ENCODE measurements around the gene DSTN.

Gene DSTN

DNA sequence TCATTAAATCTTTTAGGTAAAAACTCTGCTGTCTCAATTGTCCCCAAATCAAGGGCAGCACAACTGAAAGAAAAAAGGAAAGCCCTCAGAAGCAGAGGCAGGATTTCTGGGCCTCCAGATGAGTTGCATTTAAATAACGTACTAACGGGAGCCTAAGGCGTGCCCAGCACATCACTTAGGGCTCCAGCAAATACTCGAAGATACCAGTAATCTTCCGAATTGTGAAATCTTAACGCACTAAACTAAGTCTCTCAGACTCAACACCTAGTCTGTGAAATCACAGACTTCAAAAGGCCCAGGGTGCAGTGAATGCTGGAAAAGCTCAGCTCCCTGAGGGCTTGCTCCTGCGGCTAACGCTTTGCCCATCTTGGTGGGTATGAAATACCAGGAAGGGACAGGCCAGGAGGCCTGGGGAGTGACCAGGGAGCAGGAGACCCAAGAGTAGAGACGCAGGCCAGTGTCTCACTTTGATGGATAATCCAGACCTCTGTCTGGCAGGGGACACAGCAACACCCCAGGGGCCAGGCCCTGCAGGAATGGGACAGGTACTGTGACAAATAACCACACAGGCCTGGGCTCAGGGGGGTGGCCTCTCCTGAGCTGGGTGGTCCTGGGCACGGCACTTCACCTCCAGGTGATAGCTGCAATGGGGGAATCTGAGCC lies 75.8 kb downstream of the DSTN start:
- H3K36me3 ChIP-seq (ENCODE audit: control insufficient read depth in 4 of 4, insufficient read depth in 4 of 4, low read length in 3 of 4): peaks cover 7 to 37% (median 19%) of the 10 kb centered on the region in 4 experiments
- no peak overlapping the region for H3K4me3 ChIP-seq (ENCODE audit: control insufficient read depth in 1 of 7, extremely low read depth in 1 of 7, insufficient read depth in 4 of 7, low read depth in 2 of 7, low read length in 6 of 7)
- no peaks in the 10 kb centered on the region for H3K27me3 ChIP-seq (replicated peaks in 2 of 5; ENCODE audit: control insufficient read depth in 4 of 5, insufficient read depth in 5 of 5, low read length in 4 of 5)
- CTCF ChIA-PET: interaction anchor here (0.8 to 1.7 kb wide), 9 partner anchors 9 to 140 kb away, joined by 3 to 5 read pairs (median 4); no protein-coding TSS in a partner anchor
- DNase-seq: no peak
- H3K4me1 ChIP-seq (ENCODE audit: control extremely low read depth in 1 of 4, control insufficient read depth in 4 of 4, insufficient read depth in 4 of 4, low read length in 3 of 4): peaks cover 16 to 56% (median 35%) of the 10 kb centered on the region in 4 experiments
- no peaks in the 10 kb centered on the region for H3K9me3 ChIP-seq (ENCODE audit: control extremely low read depth in 1 of 5, control insufficient read depth in 4 of 5, insufficient read depth in 2 of 5, low read depth in 1 of 5, low read length in 4 of 5)
- POLR2A ChIA-PET: interaction anchor here (0.7 kb wide), 1 partner anchor 31 kb away, joined by 3 read pairs; no protein-coding TSS in a partner anchor
- no peak overlapping the region for H3K27ac ChIP-seq (ENCODE audit: insufficient read depth in 1 of 2, low read depth in 1 of 2, low read length in 2 of 2, poor library complexity in 1 of 2, severe bottlenecking in 2 of 2)
- 97% methylated on average over 10 of the region's 10 CpGs for WGBS (ENCODE audit: insufficient coverage)

DNA sequence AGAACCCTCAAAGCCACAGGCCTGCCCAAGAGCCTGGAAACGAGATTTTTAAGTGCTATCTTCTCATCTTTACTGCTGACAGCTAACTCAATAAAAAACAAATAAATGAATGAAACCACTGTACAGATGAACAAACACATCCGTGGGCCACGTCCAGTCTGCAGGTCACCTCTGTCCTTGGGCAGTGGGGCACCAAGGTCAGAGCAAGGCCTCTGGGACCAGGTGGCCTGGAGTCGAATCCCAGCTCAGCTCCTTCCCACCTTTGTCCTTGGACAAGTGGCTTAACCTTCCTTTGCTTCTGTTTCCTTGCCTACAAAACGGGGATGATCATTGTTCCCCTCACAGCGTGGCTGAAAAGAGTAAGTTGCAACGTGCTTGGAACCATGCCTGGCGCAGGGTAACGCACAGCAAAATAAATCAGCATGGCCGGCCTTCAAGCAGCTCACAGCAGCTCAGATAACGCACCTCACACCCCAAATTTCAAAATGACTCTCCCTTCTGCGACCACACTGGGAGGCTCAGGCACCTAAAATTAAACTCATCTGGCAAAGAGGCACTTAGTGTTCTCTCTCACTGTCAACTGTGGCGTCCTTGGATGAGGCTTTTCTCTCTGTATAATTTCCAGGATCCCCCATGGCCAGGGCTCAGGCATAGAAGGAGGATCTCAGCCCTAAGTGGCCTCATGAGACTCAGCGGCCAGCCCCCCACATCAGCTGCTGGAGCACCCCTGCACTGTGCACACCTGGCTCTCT lies 76.5 kb downstream of the DSTN start:
- Histone ChIP-seq H3K4me1 (ENCODE audit: control extremely low read depth in 1 of 4, control insufficient read depth in 4 of 4, insufficient read depth in 4 of 4, low read length in 3 of 4) (peaks cover 23 to 63% (median 42%) of the 10 kb centered on the region in 4 experiments), H3K4me3 (ENCODE audit: control insufficient read depth in 1 of 7, extremely low read depth in 1 of 7, insufficient read depth in 4 of 7, low read depth in 2 of 7, low read length in 6 of 7) (no peak overlapping the region), H3K9me3 (ENCODE audit: control extremely low read depth in 1 of 5, control insufficient read depth in 4 of 5, insufficient read depth in 2 of 5, low read depth in 1 of 5, low read length in 4 of 5) (no peaks in the 10 kb centered on the region), H3K27me3 (replicated peaks in 2 of 5; ENCODE audit: control insufficient read depth in 4 of 5, insufficient read depth in 5 of 5, low read length in 4 of 5) (no peaks in the 10 kb centered on the region), H3K36me3 (ENCODE audit: control insufficient read depth in 4 of 4, insufficient read depth in 4 of 4, low read length in 3 of 4) (peaks cover 7 to 30% (median 13%) of the 10 kb centered on the region in 4 experiments), H3K27ac (ENCODE audit: insufficient read depth in 1 of 2, low read depth in 1 of 2, low read length in 2 of 2, poor library complexity in 1 of 2, severe bottlenecking in 2 of 2) (no peak overlapping the region)
- CTCF ChIA-PET: interaction anchor here (0.8 to 1.7 kb wide), 7 partner anchors 8 to 141 kb away, joined by 3 to 5 read pairs (median 3); no protein-coding TSS in a partner anchor
- DNase-seq: no peak
- POLR2A ChIA-PET: no interaction called here
- 84% methylated on average over 12 of the region's 14 CpGs for WGBS (ENCODE audit: insufficient coverage)

DNA sequence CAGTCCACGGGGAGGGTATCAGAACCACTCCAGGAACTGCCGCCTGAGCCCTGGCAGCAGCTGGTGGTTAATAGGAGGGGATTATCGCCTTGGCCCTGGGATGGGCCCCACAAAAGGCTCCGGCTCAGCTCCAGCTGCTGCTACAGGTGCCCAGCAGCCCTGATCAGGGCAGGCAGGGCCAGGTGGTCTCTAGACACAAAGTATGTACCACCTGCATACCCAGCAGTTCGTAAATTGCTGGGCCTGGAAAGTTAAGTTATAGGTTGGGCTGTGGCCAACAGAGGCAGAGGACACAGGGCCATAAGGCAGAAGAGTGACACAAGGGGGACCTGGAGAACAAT lies 77.1 kb downstream of the DSTN start:
- POLR2A ChIA-PET: no interaction called here
- Histone ChIP-seq H3K27me3 (replicated peaks in 2 of 5; ENCODE audit: control insufficient read depth in 4 of 5, insufficient read depth in 5 of 5, low read length in 4 of 5) (no peaks in the 10 kb centered on the region), H3K36me3 (ENCODE audit: control insufficient read depth in 4 of 4, insufficient read depth in 4 of 4, low read length in 3 of 4) (peaks cover 3 to 25% (median 10%) of the 10 kb centered on the region in 4 experiments), H3K4me1 (ENCODE audit: control extremely low read depth in 1 of 4, control insufficient read depth in 4 of 4, insufficient read depth in 4 of 4, low read length in 3 of 4) (peaks cover 23 to 69% (median 48%) of the 10 kb centered on the region in 4 experiments), H3K4me3 (ENCODE audit: control insufficient read depth in 1 of 7, extremely low read depth in 1 of 7, insufficient read depth in 4 of 7, low read depth in 2 of 7, low read length in 6 of 7) (no peak overlapping the region), H3K27ac (ENCODE audit: insufficient read depth in 1 of 2, low read depth in 1 of 2, low read length in 2 of 2, poor library complexity in 1 of 2, severe bottlenecking in 2 of 2) (no peak overlapping the region), H3K9me3 (ENCODE audit: control extremely low read depth in 1 of 5, control insufficient read depth in 4 of 5, insufficient read depth in 2 of 5, low read depth in 1 of 5, low read length in 4 of 5) (no peaks in the 10 kb centered on the region)
- 66% methylated on average over 4 of the region's 5 CpGs for WGBS (ENCODE audit: insufficient coverage)
- DNase-seq: no peak
- CTCF ChIA-PET: interaction anchor here (0.8 to 1.7 kb wide), 5 partner anchors 8 to 13 kb away, joined by 3 to 5 read pairs (median 3); no protein-coding TSS in a partner anchor

DNA sequence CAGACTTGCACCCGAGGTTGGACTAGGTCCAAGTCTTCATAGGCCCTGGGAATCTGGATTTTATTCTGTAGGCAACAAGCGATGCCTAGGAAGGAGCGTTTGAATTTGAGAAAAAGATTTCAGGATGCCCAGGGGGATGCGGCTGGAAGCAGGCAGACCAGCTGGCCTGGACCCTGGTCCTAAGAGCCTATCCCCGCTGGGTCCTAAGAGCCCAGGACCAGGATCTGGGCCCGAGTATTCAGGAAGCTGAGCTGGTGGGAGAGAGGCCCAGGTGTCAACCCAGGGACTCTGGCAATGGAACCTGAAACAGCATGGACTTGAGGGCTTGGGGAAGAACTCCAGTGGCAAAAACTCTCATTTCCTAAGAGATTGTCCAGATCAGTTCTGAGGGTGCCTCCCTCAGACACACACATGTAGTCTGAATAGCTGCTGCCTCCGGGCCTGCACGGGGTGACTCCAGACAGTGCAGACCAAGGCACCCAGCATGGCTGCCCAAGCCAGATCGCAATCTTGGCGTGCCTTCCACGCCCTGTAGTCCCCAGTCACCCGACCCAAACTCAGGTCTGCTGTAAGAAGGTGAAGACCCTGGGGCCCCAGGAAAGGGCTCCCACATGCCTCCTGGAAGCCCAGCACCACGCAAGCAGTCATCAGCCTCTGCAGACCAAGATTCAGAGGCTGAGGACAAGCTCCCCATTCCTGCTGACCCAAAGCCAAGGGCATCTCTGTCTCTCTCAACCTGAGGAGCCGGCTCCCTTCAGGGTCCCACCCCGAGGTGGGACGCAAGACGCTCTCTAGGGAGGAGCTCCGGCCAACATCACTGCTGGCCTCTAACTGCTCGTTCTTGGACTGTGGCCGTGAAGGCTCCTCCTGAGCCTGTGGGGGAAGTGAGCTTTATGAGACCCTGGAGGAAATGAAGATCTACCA lies 77.8 kb downstream of the DSTN start:
- DNase-seq: no peak
- no peaks in the 10 kb centered on the region for H3K27me3 ChIP-seq (replicated peaks in 2 of 5; ENCODE audit: control insufficient read depth in 4 of 5, insufficient read depth in 5 of 5, low read length in 4 of 5)
- peak overlapping the region; percentile 51 to 72 for H3K27ac ChIP-seq (ENCODE audit: insufficient read depth in 1 of 2, low read depth in 1 of 2, low read length in 2 of 2, poor library complexity in 1 of 2, severe bottlenecking in 2 of 2)
- no peaks in the 10 kb centered on the region for H3K9me3 ChIP-seq (ENCODE audit: control extremely low read depth in 1 of 5, control insufficient read depth in 4 of 5, insufficient read depth in 2 of 5, low read depth in 1 of 5, low read length in 4 of 5)
- peak overlapping the region in 1 of 7 experiments; percentile 34 for H3K4me3 ChIP-seq (ENCODE audit: control insufficient read depth in 1 of 7, extremely low read depth in 1 of 7, insufficient read depth in 4 of 7, low read depth in 2 of 7, low read length in 6 of 7)
- POLR2A ChIA-PET: no interaction called here
- WGBS (ENCODE audit: insufficient coverage): 94% methylated on average over 17 of the region's 20 CpGs
- CTCF ChIA-PET: interaction anchor here (0.8 to 5.5 kb wide), 13 partner anchors 8 to 349 kb away, joined by 3 to 52 read pairs (median 4); partner anchors contain the start of gene DSTN
- peaks cover 0 to 22% (median 5%) of the 10 kb centered on the region in 4 experiments for H3K36me3 ChIP-seq (ENCODE audit: control insufficient read depth in 4 of 4, insufficient read depth in 4 of 4, low read length in 3 of 4)
- peaks cover 23 to 76% (median 52%) of the 10 kb centered on the region in 4 experiments for H3K4me1 ChIP-seq (ENCODE audit: control extremely low read depth in 1 of 4, control insufficient read depth in 4 of 4, insufficient read depth in 4 of 4, low read length in 3 of 4)

DNA sequence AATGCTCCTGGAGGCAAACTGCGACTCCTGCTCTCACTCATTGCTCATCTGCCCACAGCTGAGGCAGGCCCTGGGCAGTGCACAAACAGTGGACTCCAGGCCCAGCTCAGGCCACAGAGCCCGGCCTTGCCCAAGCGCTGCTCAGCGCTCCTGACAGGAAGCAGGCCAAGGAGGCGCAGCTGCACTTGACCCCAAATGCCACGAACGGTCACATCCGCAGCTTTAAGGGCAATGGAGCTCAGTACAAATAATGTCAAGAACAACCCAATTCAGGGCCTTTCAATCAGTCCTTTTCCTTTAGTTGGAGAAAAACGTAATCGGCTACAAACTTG lies 78.4 kb downstream of the DSTN start:
- CTCF ChIA-PET: interaction anchor here (0.8 to 5.5 kb wide), 13 partner anchors 10 to 349 kb away, joined by 3 to 52 read pairs (median 4); partner anchors contain the start of gene DSTN
- Histone ChIP-seq H3K4me3 (ENCODE audit: control insufficient read depth in 1 of 7, extremely low read depth in 1 of 7, insufficient read depth in 4 of 7, low read depth in 2 of 7, low read length in 6 of 7) (peak overlapping the region in 1 of 7 experiments; percentile 34), H3K27me3 (replicated peaks in 2 of 5; ENCODE audit: control insufficient read depth in 4 of 5, insufficient read depth in 5 of 5, low read length in 4 of 5) (no peaks in the 10 kb centered on the region), H3K4me1 (ENCODE audit: control extremely low read depth in 1 of 4, control insufficient read depth in 4 of 4, insufficient read depth in 4 of 4, low read length in 3 of 4) (peaks cover 23 to 82% (median 53%) of the 10 kb centered on the region in 4 experiments), H3K36me3 (ENCODE audit: control insufficient read depth in 4 of 4, insufficient read depth in 4 of 4, low read length in 3 of 4) (peaks cover 0 to 22% (median under 1%) of the 10 kb centered on the region in 4 experiments), H3K27ac (ENCODE audit: insufficient read depth in 1 of 2, low read depth in 1 of 2, low read length in 2 of 2, poor library complexity in 1 of 2, severe bottlenecking in 2 of 2) (peak overlapping the region; percentile 51 to 72), H3K9me3 (ENCODE audit: control extremely low read depth in 1 of 5, control insufficient read depth in 4 of 5, insufficient read depth in 2 of 5, low read depth in 1 of 5, low read length in 4 of 5) (no peaks in the 10 kb centered on the region)
- 40% methylated on average over 5 of the region's 10 CpGs for WGBS (ENCODE audit: insufficient coverage)
- POLR2A ChIA-PET: no interaction called here
- DNase-seq: peak; percentile 29 to 84 (median 78)

DNA sequence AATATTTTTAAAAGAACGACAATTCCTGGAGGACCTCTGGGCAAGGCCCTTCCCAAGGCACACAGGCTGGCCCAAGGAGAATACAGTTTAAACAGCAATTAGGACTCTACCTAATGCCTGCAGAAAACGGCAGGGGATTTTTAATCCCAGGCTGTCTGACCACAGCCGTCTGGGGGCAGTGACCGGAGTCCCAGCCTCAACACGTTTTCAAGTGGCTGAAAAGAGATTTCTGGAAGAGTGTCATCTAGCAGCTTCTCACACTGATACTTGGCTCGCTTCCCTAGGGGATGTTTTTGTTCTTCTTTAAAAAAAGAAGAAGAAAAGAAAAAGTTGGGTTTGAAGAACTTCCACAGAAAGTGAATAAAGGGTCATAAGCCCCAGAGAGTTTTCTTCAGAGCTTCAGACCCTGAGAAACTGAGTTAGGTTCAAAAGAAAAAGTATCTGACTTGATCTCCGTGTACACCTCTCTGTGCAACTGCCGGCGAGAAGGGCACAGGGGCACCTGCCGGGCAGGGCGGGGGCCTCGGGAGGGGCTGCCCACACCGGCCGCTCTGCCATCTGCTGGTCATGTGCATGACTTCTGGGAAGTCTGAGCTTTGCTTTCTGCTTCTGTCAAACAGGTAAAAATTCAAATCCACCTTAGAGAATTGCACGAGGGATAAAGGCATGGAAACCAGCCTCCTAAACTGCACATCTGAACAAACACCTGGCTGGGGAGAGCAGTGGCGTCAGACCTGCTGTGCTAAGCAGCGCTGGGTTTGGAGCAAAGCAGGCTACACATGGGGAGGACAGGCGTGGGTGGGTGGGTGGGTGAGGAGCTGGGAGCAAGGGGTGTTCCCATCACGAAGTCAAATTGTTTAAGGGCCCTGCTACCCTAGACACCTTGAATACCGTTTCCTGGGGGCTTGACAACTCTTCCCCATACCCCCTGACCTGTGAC lies 79.2 kb downstream of the DSTN start:
- Histone ChIP-seq H3K36me3 (ENCODE audit: control insufficient read depth in 4 of 4, insufficient read depth in 4 of 4, low read length in 3 of 4) (peaks cover 0 to 23% (median 2%) of the 10 kb centered on the region in 4 experiments), H3K9me3 (ENCODE audit: control extremely low read depth in 1 of 5, control insufficient read depth in 4 of 5, insufficient read depth in 2 of 5, low read depth in 1 of 5, low read length in 4 of 5) (no peaks in the 10 kb centered on the region), H3K27ac (ENCODE audit: insufficient read depth in 1 of 2, low read depth in 1 of 2, low read length in 2 of 2, poor library complexity in 1 of 2, severe bottlenecking in 2 of 2) (peak overlapping the region; percentile 51 to 72), H3K27me3 (replicated peaks in 2 of 5; ENCODE audit: control insufficient read depth in 4 of 5, insufficient read depth in 5 of 5, low read length in 4 of 5) (no peaks in the 10 kb centered on the region), H3K4me3 (ENCODE audit: control insufficient read depth in 1 of 7, extremely low read depth in 1 of 7, insufficient read depth in 4 of 7, low read depth in 2 of 7, low read length in 6 of 7) (peak overlapping the region in 1 of 7 experiments; percentile 6), H3K4me1 (ENCODE audit: control extremely low read depth in 1 of 4, control insufficient read depth in 4 of 4, insufficient read depth in 4 of 4, low read length in 3 of 4) (peaks cover 23 to 82% (median 53%) of the 10 kb centered on the region in 4 experiments)
- 22% methylated on average over 12 of the region's 20 CpGs for WGBS (ENCODE audit: insufficient coverage)
- ChIA-PET CTCF (interaction anchor here (0.8 to 5.5 kb wide), 18 partner anchors 9 to 348 kb away, joined by 3 to 52 read pairs (median 4); partner anchors contain the start of gene DSTN), POLR2A (interaction anchor here (0.8 kb wide), 1 partner anchor 14 kb away, joined by 3 read pairs; no protein-coding TSS in a partner anchor)
- DNase-seq: peak; percentile 25 to 61 (median 57)
